ENCODE data around the gene HDAC2.
"Not testable (repeated sequence)": the region's sequence is repeated elsewhere in the genome, so short reads cannot be mapped to it uniquely, and the experiment has no call there.

HDAC2 gene

DNA sequence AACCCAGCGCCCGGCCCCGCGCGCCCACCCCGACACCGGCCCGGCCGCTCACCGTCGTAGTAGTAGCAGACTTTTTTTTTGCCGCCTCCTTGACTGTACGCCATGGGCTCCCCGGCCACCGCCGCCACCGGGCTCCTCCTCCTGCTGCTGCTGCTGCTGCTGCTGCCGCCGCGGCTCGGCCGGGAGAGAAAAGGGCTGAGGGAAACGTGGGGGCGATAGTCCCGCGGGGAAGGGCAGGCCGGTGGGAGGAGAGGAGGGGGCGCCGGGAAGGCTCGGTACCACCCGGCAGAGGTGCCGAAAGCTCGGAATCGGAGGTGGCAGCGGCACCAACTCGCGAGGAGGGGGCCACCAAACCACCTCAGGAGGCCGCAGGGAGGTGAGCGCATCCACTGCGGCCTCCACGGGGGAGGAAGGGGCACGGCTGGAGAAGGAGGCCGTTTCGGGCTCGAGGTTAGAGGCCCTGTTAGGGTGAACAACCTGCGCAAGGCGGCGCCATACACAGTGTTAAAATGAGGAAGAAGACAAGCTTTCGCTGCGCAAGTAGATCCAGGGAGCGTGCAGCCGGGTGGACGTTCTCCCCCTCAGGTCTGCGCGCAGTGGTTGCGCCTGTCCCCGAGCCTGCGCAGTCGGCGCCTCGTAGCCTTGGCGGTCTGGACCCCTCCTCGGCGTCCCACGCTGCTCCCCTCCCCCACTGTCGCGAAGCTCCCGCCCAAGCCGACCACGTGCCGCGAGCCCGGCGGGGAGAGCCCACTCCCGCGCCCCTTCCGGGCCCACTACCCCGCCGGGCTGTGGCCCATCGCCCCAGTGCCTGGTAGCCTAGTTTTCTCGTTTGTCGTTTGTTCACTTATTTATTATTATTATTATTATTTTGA is at the start of gene HDAC2:
Gene HDAC2 (minus strand): TSS at position 344 of the 872 bp plus-strand sequence. CDS start 240 bp downstream, at position 104.
- peak; percentile 96 for DNase-seq (ENCODE audit: low spot score)

DNA sequence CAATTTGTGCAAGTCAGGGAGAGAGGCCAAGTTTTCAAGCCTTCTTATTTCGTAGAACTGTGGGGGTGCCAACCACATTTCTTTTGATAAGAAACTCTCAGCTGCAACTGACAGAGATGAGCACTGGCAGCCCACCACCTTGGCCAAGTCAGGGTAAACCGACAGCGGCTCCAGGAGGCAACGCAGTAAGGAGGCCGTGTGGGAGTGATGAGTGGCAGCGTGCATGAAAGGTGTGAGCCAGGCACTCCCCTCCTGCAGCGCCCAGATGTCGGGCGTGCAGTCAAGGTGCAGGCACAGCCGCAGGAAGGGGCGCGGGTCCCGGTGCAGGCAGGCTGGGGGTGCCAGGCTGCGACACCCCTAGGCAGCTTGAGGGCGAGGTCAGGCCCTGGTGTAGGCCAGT is 49.2 kb upstream of the HDAC2 start:
- DNase-seq (ENCODE audit: low spot score): no peak

DNA sequence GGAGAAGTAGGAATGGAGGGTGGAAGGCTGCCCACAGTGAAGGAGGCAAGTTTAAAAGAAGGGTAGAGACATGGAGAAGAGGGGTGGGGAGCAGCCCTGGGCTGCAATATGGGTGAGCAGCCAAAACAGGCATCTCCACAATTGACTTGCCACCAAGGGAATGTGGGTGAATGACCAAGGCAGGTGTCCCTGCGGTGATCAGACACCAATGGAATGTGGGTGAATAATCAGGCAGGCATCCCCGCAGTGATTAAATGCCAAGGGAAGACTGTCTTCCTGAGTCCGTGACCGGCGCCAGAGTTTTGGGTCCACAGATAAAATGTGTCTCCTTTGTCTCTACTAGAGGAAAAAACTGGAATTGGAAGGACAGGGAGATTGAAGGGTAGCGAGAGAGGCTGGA is 46.2 kb upstream of the HDAC2 start:
- not testable (repeated sequence) for DNase-seq (ENCODE audit: low spot score)

DNA sequence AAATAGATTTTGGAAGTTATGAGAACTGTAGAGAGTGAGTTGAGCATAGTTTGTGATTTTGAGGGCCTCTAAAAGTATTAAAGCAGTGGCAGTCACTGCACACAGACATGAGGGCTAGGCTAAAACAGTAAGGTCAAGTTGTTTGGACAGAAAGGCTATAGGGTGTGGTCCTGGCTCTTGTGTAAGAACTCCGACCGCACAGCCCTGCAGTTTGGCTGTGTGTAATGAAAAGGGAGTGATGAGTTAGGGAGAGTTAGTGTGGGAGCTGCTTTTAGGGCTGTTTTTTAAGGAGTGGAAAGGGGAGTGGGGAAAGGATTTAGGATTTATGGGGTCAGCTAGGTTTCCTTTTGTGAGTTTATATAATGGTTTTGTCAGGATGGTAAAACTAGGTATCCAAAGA is 43.2 kb upstream of the HDAC2 start:
- DNase-seq (ENCODE audit: low spot score): not testable (repeated sequence)

DNA sequence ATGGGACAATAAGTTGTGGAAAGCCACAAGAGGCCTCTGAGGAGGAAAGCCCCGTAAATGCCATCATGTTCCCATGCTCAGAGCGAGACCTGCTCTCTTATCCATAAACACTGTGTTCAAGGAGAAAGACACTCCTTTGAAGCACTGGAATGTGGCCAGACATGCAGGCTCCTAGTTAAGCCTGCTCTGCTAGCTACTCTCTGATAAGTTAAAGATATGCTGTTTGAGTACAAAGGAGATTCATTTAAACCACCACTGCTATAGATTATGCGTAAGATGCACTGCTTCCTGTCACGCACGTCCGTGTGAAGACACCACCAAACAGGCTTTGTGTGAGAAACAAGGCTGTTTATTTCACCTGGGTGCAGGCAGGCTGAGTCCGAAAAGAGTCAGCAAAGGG is 40.5 kb upstream of the HDAC2 start:
- DNase-seq (ENCODE audit: low spot score): not testable (repeated sequence)

DNA sequence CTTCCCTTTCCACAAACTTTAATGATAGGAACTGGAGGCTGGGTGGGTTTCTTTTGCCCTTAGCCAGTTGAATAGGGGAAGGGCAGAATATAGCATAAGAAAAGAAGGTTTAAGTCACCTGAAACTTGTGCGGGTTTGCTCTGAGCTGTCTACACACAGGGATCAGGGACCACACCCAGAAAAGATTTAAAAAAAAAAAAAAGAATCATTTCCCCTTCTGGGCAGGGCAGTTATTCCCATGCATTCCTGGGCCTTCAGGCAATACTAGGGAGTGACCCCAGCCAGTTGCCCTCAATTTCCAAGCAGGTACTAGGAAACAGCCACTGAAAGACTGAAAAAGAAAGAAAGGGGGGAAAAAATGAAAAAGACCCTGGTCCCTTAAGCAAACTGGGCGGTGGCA is 39.6 kb upstream of the HDAC2 start:
- no peak for DNase-seq (ENCODE audit: low spot score)

DNA sequence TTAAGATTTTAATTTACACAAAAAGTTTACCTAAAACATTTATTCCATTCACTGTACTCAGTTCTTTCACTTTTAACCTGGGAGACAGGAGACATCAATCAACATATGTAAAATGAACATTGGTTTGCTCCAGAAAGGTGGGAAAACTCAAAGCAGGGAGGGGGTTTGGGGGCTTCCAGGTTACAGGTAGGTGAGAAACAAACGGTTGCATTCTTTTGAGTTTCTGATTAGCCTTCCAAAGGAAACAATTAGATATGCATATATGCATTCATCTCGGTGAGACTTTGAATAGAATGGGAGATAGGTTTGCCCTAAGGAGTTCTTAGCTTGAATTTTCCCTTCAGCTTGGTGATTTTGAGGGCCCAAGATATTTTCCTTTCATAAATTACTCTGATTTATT is 38.2 kb upstream of the HDAC2 start:
- DNase-seq (ENCODE audit: low spot score): no peak

DNA sequence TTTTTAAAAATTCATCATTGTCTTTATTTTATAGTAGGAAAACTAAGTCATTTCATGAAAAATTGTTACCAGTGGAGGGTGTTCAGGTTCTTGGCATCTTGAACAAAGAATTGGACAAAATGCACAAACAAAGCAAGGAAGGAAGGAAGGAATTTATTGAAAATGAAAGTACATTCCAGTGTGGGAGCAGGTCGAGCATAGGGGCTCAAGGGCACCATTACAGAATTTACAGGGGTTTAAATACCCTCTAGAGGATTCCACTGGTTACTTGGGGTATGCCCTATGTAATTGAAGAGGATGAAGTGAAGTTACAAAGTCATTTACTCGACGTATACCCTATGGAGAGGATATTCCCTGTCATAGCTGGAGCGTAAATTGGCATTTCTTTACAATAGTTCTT is 37.4 kb upstream of the HDAC2 start:
- no peak for DNase-seq (ENCODE audit: low spot score)

DNA sequence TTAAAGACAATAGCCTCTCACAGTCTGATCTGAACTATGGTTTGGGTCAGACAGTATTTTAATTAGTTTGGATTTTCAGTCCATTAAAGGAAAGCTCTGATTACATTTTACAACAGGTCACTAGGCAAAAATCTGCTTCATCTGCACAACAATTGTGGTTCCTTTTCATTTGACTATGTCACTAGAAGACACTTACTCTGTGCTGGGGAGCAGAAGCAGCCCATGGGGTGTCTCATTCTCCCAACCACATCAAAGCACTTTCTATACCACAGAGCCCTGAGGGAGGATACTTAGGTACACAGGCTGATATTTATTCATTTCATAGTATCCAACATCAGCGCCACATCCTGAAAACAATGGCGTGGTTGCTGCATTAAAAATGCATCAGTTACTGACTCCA is 36.6 kb upstream of the HDAC2 start:
- DNase-seq (ENCODE audit: low spot score): no peak

DNA sequence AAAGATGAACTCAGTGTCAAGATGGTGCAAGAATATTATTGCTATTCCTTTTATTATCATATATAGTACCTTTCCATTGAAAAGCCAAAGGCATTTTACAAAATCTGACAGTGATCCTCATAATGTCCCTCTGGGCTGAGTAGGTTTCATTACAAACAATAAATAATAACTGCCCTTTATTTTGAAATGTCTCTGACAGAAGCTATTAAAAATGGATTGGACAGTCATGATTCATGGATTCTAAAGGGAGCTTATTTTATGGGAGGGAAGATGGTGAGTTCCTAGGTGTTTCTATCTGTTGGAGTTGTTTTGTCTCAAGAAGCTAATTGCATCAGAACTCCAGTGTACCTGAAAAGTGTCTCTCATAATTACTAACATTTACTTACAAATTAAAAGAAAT is 30.4 kb upstream of the HDAC2 start:
- no peak for DNase-seq (ENCODE audit: low spot score)

DNA sequence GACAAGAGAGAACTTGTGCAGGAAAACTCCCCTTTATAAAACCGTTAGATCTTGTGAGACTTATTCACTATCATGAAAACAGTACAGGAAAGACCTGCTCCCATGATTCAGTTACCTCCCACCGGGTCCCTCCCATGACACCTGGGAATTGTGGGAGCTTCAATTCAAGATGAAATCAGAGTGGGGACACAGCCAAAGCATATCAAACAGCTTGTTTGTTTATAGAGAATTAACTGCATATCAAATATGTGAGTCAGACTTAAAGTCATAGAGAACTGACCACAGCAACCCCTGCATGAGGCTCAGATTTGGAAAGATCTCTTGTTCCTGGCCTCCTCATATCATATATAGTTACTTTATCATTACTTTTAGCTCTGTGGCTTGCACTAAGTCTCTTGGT is 29.1 kb upstream of the HDAC2 start:
- peak; percentile 21 for DNase-seq (ENCODE audit: low spot score)

DNA sequence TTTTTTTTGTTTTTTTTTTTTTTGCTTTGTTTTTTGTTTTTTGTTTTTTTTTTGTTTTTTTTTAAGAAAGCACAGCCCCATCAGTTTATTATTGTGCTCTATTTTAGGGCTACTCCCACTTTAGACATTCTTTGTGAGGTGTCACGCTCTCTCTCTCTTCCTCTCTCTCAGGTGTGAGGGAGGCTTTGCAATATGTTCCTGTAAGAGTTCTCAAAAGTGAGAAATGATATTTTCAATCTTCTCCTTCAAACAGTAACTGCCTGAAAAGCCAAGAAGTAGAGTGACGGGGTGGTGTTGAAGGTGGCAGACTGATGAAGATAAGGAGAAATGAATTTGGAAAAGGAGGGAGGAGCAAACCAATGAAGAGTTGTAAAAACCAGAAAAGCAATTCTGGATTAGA is 28.3 kb upstream of the HDAC2 start:
- no peak for DNase-seq (ENCODE audit: low spot score)

DNA sequence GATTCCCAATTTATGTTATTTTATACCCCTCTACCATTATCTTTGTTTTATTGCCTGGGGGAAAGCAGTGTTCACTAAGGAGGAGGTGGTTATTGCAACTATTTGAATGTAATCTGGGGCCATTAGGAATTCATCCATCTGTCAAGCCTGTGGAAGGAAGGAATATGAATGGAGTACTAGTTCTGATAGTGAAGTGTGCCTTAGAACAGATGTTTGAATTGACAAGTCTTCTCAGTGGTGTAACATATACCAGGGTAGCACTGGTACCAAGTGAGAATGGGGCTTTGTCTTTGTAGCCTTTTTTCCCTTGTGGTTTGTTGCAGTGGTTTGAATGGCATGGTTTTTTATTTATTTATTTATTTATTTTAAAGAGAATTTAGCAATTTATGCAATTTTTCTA is 27.9 kb upstream of the HDAC2 start:
- DNase-seq (ENCODE audit: low spot score): no peak

DNA sequence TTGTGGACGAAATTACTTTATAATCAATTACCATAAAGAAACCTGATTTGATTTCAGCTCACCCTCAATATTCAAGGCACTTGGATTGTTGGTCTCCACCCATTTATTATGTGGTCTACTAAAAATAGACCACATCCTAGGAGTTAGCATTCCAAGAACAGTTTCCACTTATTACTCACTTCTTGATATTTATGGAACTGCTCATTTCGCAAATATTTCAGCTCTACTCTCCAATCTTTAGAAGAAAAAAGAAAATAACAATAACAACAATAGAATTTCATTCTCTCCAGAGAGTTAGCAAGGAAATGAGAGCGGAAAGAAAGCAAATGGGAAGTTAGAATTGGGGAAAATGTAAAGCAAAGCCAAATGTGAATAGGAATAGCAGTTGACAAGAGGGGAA is 26.2 kb upstream of the HDAC2 start:
- peak; percentile 70 for DNase-seq (ENCODE audit: low spot score)

DNA sequence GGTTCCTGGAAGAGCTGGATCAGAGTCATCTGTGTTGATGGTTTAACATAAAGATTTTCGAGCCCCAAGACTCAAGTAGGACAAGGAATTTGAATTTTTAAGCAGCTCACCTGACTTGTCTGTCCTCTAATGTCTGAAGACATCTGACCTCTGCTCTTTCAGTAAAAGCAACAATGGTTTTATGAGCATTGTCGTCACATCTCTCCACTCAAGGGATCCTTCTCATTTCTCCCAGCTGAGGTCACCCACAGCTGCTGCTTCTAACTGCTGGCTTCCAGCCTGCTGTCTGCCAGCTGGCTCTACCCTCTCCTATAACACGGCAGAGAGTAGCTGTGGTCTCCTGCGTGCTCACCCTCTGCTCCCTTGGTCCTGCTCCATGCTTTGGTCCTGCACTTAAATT is 24.7 kb upstream of the HDAC2 start:
- peak; percentile 90 for DNase-seq (ENCODE audit: low spot score)

DNA sequence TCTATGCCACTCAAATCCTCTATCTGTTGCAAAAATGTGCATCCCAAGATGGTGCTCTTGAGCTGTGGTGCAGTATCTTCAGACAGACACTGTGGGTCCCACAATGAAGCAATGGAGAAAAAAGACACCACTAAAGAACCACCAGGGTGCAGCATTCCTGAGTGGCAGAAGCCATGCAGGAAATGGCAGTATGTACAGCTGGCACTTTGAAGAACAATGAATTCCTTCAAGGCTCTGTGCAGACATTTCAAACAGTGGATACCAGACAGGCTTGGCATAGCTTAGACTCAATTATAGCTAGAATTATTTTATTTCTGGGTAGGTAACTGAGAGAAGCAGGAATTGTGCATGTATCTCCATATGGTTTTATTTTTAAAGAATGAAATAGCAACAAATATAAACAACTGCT is 24.0 kb upstream of the HDAC2 start:
- DNase-seq (ENCODE audit: low spot score): peak; percentile 85

DNA sequence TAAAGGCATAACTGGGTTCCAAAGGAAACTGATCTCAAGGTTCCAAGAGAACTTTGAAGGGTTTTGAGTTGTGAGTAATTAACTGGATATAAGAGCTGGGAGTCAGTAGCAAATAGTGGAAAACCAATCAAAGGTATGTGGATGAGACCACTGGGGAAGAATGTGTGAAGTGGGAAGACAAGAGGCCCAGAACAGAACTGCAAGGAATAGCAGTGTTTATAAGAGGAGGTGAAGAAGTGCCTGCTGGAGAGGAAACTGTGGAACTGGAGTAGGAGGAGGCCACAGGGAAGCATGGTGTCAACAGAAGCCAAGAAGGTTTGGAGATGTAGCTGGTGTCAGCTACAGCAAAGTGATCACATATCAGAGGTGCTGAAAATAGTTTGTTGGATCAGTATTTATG is 18.7 kb upstream of the HDAC2 start:
- DNase-seq (ENCODE audit: low spot score): no peak

DNA sequence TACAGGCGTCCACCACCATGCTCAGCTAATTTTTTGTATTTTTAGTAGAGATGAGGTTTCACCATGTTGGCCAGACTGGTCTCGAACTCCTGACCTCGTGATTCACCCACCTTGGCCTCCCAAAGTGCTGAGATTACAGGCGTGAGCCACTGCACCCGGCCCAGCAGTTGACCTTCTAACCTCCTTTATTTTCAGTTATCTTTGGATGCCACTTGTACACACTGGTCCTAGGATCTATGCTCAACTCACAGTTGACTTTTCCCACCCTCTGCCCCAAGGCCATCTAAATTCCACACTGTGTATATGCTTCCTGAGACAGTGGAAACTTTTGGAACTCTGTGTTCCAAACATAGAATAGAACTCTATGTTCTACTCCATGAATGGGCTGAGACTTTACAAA is 11.7 kb upstream of the HDAC2 start:
- not testable (repeated sequence) for DNase-seq (ENCODE audit: low spot score)

DNA sequence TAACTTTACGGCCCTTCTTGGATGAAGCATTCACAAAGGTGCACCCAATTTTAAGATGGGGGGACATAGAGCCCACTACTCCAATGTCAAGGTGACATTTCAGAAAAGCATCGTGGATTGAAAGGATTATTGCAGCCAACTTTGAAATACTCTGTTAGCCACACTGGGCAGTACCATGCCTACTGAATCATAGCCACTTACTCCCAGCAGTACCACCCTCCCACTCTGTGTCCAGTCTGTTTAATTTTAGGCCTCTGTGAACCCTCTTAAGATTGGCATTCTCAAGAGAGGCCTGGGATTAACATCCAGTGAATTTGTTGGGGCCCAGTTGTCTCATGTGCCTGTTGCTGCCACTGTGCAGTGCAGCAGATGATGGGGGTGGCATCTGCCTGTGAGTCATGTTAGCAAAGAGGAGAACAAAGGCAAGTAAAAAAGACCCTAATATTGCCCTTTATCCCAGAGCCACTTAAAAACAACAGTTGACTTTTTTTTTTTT is 11.2 kb upstream of the HDAC2 start:
- no peak for DNase-seq (ENCODE audit: low spot score)

DNA sequence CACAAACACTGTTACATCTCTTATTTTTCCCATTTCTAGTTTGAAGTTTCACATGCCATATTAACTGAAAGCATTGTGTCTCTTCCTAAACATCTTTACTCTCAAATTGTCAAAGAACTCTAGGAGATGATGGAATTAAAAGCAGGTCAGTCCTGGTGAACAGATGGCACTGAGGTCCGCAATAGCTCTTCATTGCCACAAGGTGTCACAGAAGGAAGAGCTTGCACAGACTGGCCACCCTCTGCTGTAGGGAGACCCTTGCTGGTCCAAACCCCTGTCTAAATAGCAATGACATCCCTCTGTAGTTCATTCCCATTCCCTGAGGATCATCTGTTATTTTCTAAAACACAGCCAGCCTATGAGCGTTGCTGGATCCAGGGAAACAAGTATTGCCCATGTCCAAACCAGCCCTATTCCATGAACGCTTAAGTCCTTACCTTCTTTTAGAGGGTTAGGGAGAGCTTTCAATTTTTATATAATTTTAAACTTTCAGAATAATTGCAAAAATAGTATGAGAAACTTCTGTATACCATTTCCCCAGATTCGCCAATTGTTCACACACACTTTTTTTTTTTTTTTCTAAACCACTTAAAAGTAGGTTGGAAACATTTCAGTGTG is 10.1 kb upstream of the HDAC2 start:
- DNase-seq (ENCODE audit: low spot score): peak; percentile 37

DNA sequence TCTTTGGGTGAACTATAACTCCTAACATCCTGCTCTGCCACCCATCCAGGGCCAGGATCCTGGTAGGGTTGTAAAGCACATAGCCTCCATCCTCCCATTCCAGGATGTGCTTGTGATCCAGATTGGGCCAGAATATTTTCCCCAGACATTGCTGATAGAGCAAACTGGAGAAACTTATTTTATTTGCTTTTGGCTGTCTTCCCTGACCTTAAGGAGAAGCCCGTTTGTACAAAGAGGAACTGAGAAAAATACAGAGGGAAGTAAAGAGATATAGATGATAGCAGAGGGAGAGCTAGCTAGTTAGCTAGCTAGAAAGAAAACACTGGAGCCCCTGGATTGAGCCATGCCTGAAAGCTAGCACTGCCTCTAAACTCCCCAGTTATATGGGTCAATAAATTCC is 9.0 kb upstream of the HDAC2 start:
- DNase-seq (ENCODE audit: low spot score): no peak

DNA sequence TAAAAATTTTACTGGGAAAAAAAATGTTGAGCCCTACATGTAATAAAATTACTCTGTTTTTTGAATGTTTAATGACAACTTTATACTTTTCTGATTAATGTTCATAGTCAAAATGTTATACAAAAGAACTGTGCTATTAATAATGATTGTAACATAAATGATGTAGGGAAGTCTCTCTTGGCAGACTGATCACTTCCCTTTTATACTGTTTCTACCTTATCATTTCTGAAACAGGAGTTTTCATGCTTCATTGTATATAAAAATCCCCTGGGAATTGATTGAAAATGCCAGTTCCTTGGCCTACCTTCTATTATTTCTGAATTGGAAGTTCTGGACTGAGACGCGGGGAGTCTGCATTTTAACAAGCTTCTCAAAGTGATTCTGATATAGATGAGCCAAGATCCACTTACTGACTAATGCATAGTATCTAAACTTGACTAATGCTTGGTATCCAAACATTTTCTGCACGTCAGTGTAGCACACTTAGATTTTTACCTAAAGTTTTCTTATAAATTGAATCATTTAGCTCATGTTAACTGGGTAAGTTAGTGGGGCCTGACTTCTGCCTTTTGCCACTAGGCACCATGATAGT is 7.2 kb upstream of the HDAC2 start:
- DNase-seq (ENCODE audit: low spot score): no peak

DNA sequence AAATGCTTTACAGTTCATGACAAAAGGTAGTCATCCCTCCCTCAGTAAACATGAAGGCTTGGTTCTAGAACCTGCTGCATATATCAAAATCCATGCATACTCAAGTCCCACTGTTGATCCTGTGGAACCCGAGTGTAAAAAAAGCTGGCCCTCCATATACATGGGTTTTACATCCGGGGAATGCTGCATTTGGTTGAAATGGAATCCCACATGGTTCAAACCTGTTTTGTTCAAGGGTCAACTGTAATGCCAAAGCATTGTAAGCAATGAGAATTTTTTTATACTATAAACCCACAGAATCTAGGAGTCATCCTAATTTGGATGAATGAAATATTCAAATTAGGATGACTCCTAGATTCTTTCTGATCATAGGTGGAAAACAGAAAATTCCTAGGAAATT is 5.9 kb upstream of the HDAC2 start:
- DNase-seq (ENCODE audit: low spot score): no peak
